HEK293 (cell line): Measurements from ENCODE around the gene BDH1.

ENCODE experiments used
- CTCF ChIA-PET: fragments of 350-600 bp; formaldehyde crosslinking; extraction: SDS; loops from one replicate; lab custom pipeline; 2021; ENCODE audit warnings: antibody characterized with exemption; lab: Yijun Ruan, JAX
- POLR2A ChIA-PET: fragments of 300-600 bp; formaldehyde crosslinking; extraction: SDS; loops from one replicate; lab custom pipeline; 2020; ENCODE audit warnings: antibody characterized with exemption, inconsistent platforms; lab: Yijun Ruan, JAX
- H3K27ac ChIP-seq: fragments of 200-500 bp; sonication (Bioruptor generic); 2 replicates; pipeline ENCODE4 v1.5.1; 2014; ENCODE audit warnings: low read depth, low read length, control low read depth, inconsistent platforms; ENCODE audit errors: extremely low read depth
- H3K36me3 ChIP-seq, 2 experiments: fragments of 200-500 bp in 1 of 2; sonication (Bioruptor generic) in 1 of 2; 1 replicate in 1 of 2; 2 replicates in 1 of 2; pipeline ENCODE4 v1.5.1; 2014 to 2017; ENCODE audit warnings: inconsistent platforms in 2 of 2, low read length in 2 of 2; ENCODE audit not compliant: control insufficient read depth in 2 of 2, insufficient read depth in 1 of 2
- H3K4me1 ChIP-seq: fragments of 200-500 bp; sonication (Bioruptor generic); 2 replicates; pipeline ENCODE4 v1.5.1; 2014; ENCODE audit warnings: mild to moderate bottlenecking, low read length, inconsistent platforms; ENCODE audit not compliant: control insufficient read depth, insufficient read depth
- H3K4me3 ChIP-seq: 2 replicates; pipeline ENCODE4 v1.5.1; 2011; ENCODE audit warnings: low read depth, mild to moderate bottlenecking, control low read depth, low read length, moderate library complexity
- H3K9me3 ChIP-seq: fragments of 200-500 bp; sonication (Bioruptor generic); 2 replicates; pipeline ENCODE4 v1.5.1; 2014; ENCODE audit warnings: low read depth, low read length, inconsistent platforms; ENCODE audit not compliant: control insufficient read depth, insufficient read depth
- GLIS2 ChIP-seq: fragments of 450-650 bp; formaldehyde crosslinking; IDR thresholded peaks from 2 replicates; pipeline ENCODE4 v1.5.1; 2016; ENCODE audit warnings: missing biosample characterization, missing genetic modification characterization
- PATZ1 ChIP-seq: fragments of 450-650 bp; formaldehyde crosslinking; IDR thresholded peaks from 2 replicates; pipeline ENCODE4 v1.5.1; 2016; ENCODE audit warnings: missing biosample characterization, missing genetic modification characterization
- SP2 ChIP-seq: fragments of 450-650 bp; formaldehyde crosslinking; IDR thresholded peaks from 2 replicates; pipeline ENCODE4 v1.5.1; 2016; ENCODE audit warnings: missing biosample characterization, missing genetic modification characterization
- YY2 ChIP-seq: fragments of 450-650 bp; formaldehyde crosslinking; IDR thresholded peaks from 2 replicates; pipeline ENCODE4 v1.5.1; 2016; ENCODE audit warnings: missing biosample characterization, missing genetic modification characterization
- ZNF169 ChIP-seq: fragments of 450-650 bp; formaldehyde crosslinking; IDR thresholded peaks from 2 replicates; pipeline ENCODE4 v1.5.1; 2016; ENCODE audit warnings: missing biosample characterization, missing genetic modification characterization
- ZNF248 ChIP-seq: fragments of 450-650 bp; formaldehyde crosslinking; IDR thresholded peaks from 2 replicates; pipeline ENCODE4 v1.5.1; 2017; ENCODE audit warnings: missing biosample characterization, missing genetic modification characterization
- ZNF266 ChIP-seq: fragments of 450-650 bp; formaldehyde crosslinking; IDR thresholded peaks from 2 replicates; pipeline ENCODE4 v1.5.1; 2016; ENCODE audit warnings: missing biosample characterization, missing genetic modification characterization, low read depth
- ZNF335 ChIP-seq: fragments of 450-650 bp; formaldehyde crosslinking; conservative IDR thresholded peaks from 2 replicates; pipeline ENCODE4 v1.5.1; 2016; ENCODE audit warnings: missing biosample characterization, missing genetic modification characterization
- ZNF350 ChIP-seq: fragments of 450-650 bp; formaldehyde crosslinking; IDR thresholded peaks from 2 replicates; pipeline ENCODE4 v1.5.0; 2017; ENCODE audit warnings: missing biosample characterization, mild to moderate bottlenecking, missing genetic modification characterization
- ZNF362 ChIP-seq: fragments of 450-650 bp; formaldehyde crosslinking; IDR thresholded peaks from 2 replicates; pipeline ENCODE4 v1.5.1; 2016; ENCODE audit warnings: missing biosample characterization, missing genetic modification characterization
- ZNF394 ChIP-seq: fragments of 450-650 bp; formaldehyde crosslinking; IDR thresholded peaks from 2 replicates; pipeline ENCODE4 v1.5.1; 2016; ENCODE audit warnings: missing biosample characterization, missing genetic modification characterization, mild to moderate bottlenecking, moderate library complexity, borderline replicate concordance
- ZNF561 ChIP-seq: fragments of 450-650 bp; IDR thresholded peaks from 2 replicates; pipeline ENCODE4 v1.5.1; 2018; ENCODE audit warnings: missing biosample characterization, missing genetic modification characterization, borderline replicate concordance

The BDH1 gene

GRCh38 chr3:197522881-197523441 lies 32.8 kb downstream of the BDH1 start:
- 0 out of 2 replicates have a peak, but pooled peaks have one; percentile 21 for TF ChIP-seq ZNF335 (tag by site-specific recombination)
- TF ChIP-seq ZNF169 (tag by site-specific recombination): no peak
- no peaks in the 10 kb centered on the region for H3K4me1 ChIP-seq
- H3K4me3 ChIP-seq: no peak overlapping the region
- H3K9me3 ChIP-seq: no peaks in the 10 kb centered on the region
- H3K36me3 ChIP-seq: no peaks in the 10 kb centered on the region
- no peak overlapping the region for H3K27ac ChIP-seq
- ChIA-PET CTCF (interaction anchor here (0.5 kb wide), 1 partner anchor 10 kb away, joined by 3 read pairs; no protein-coding TSS in a partner anchor), POLR2A (no interaction called here)

GRCh38 chr3:197522183-197522715 lies 33.5 kb downstream of the BDH1 start:
- CTCF ChIA-PET: no interaction called here
- no peak overlapping the region for H3K27ac ChIP-seq
- POLR2A ChIA-PET: no interaction called here

GRCh38 chr3:197521277-197522182 lies 34.2 kb downstream of the BDH1 start:
- H3K36me3 ChIP-seq: no peaks in the 10 kb centered on the region
- ChIA-PET POLR2A (no interaction called here), CTCF (interaction anchor here (1.1 kb wide), 1 partner anchor 12 kb away, joined by 4 read pairs; no protein-coding TSS in a partner anchor)
- H3K27ac ChIP-seq: no peak overlapping the region
- no peaks in the 10 kb centered on the region for H3K9me3 ChIP-seq
- no peak overlapping the region for H3K4me3 ChIP-seq
- no peak for TF ChIP-seq SP2 (tag by site-specific recombination)
- peaks cover 3% of the 10 kb centered on the region; the same call in 1 of the 2 replicates for H3K4me1 ChIP-seq

More at GRCh38 chr3:197522183-197522715, 33.5 kb downstream of the BDH1 start:
- Histone ChIP-seq H3K4me3 (no peak overlapping the region), H3K4me1 (no peaks in the 10 kb centered on the region), H3K36me3 (no peaks in the 10 kb centered on the region), H3K9me3 (no peaks in the 10 kb centered on the region)
- TF ChIP-seq GLIS2 (tag by site-specific recombination) (no peak), YY2 (tag by site-specific recombination) (no peak), ZNF266 (tag by site-specific recombination) (no peak), PATZ1 (tag by site-specific recombination) (no peak), ZNF248 (no peak), ZNF350 (no peak), ZNF561 (tag by site-specific recombination) (no peak), ZNF394 (no peak), ZNF362 (tag by site-specific recombination) (no peak)
